Testis (tissue), 2 donors: Measurements from ENCODE around the gene DNAL1.

ENCODE experiments used
- CTCF ChIP-seq, 3 experiments: fragments of 450-650 bp in 2 of 3; fragments of 200-600 bp in 1 of 3; sonication (generic) in 1 of 3; IDR thresholded peaks; one replicate each; pipeline ENCODE4 v1.5.1; 2016 to 2019; ENCODE audit warnings: antibody characterized with exemption in 3 of 3, mild to moderate bottlenecking in 2 of 3, moderate library complexity in 1 of 3
- POLR2A ChIP-seq: fragments of 450-650 bp; IDR thresholded peaks from one replicate; pipeline ENCODE4 v1.6.1; 2017; ENCODE audit warnings: antibody characterized with exemption, mild to moderate bottlenecking, moderate library complexity

- TF ChIP-seq CTCF (IDR thresholded peaks at IDR 0.05) (no peak), POLR2A (no peak)
Measured at GRCh38 chr14:73620268-73620667, 24.5 kb upstream of the DNAL1 start.
